K562 (cell line): ENCODE results near the gene PLEKHB1. TPM values are rescaled to one million over a fixed set of nuclear protein-coding genes. Genes with fewer than 3 reads are reported as not detected.

Source experiments
- ATAC-seq: fragments of 200-7000 bp; cut with Tn5 transposase; 3 replicates; pipeline ENCODE4 v1.9.1; 2020; ENCODE audit warnings: moderate library complexity
- Bru-seq: library from RNA; stranded (reverse); fragments of 400-500 nt; gene quantifications from one replicate; lab custom pipeline; 2021; lab: Mats Ljungman, UMichigan
- BruChase-seq, 2 experiments: library from RNA; stranded (reverse); fragments of 400-500 nt; gene quantifications; one replicate each; lab custom pipeline; 2021; lab: Mats Ljungman, UMichigan
- BruUV-seq: library from RNA; stranded (reverse); fragments of 400-500 nt; replicated peaks from 2 replicates; lab custom pipeline; 2021; lab: Mats Ljungman, UMichigan
- CTCF ChIA-PET: fragments of 300-600 bp; formaldehyde crosslinking; extraction: SDS; loops from one replicate; lab custom pipeline; 2021; ENCODE audit warnings: low intra/inter-chr PET ratio; lab: Yijun Ruan, JAX
- POLR2A ChIA-PET: fragments of 300-600, 350-650 bp; sonication (Branson Sonifier 250); formaldehyde crosslinking; extraction: SDS; loops from one replicate; lab custom pipeline; 2021; ENCODE audit warnings: antibody characterized with exemption, inconsistent platforms; lab: Yijun Ruan, JAX
- DNase-seq, 4 experiments: peaks; one replicate each; pipeline versions ENCODE4 v3.0.0 to v3.0.0-alpha.2; 2011 to 2018; ENCODE audit warnings: low spot score in 3 of 4, mixed read lengths in 3 of 4; ENCODE audit errors: extremely low read depth in 1 of 4
- FAIRE-seq: peaks from 2 replicates; lab custom pipeline; 2011; peaks lifted over from hg19 to GRCh38; lab: Jason Lieb, UNC
- H2AFZ ChIP-seq: 2 replicates; pipeline ENCODE4 v1.6.0; 2011; ENCODE audit warnings: low read depth, low read length, control low read depth, inconsistent platforms
- H3K27ac ChIP-seq: fragments of 200-600 bp; 3 replicates; pipeline ENCODE4 v1.8.0; 2011; ENCODE audit warnings: low read depth, mild to moderate bottlenecking, control low read depth, inconsistent platforms, low read length, moderate library complexity, mixed read lengths; ENCODE audit errors: extremely low read depth
- H3K27me3 ChIP-seq, 2 experiments: fragments of 300-600 bp in 1 of 2; 2 replicates in 1 of 2; 3 replicates in 1 of 2; pipeline versions ENCODE4 v1.6.0 to v1.8.0; 2011; ENCODE audit warnings: inconsistent platforms in 2 of 2, low read length in 2 of 2, mild to moderate bottlenecking in 1 of 2, mixed read lengths in 1 of 2, moderate library complexity in 1 of 2; ENCODE audit not compliant: control insufficient read depth in 2 of 2, insufficient read depth in 2 of 2
- H3K36me3 ChIP-seq: fragments of 300-600 bp; 3 replicates; pipeline ENCODE4 v1.8.0; 2011; ENCODE audit warnings: mild to moderate bottlenecking, low read length, inconsistent platforms; ENCODE audit not compliant: control insufficient read depth, insufficient read depth
- H3K4me1 ChIP-seq, 2 experiments: fragments of 200-600 bp in 1 of 2; replicated peaks in 1 of 2; 2 replicates in 1 of 2; 3 replicates in 1 of 2; pipeline versions ENCODE4 v1.5.1 to v1.8.0; 2011; ENCODE audit warnings: inconsistent platforms in 2 of 2, low read length in 2 of 2, mild to moderate bottlenecking in 1 of 2, mixed read lengths in 1 of 2, moderate library complexity in 1 of 2; ENCODE audit not compliant: control insufficient read depth in 2 of 2, insufficient read depth in 2 of 2
- H3K4me2 ChIP-seq: 2 replicates; pipeline ENCODE4 v1.6.1; 2011; ENCODE audit warnings: low read length, control low read depth, inconsistent platforms, mixed read lengths; ENCODE audit not compliant: insufficient read depth
- H3K4me3 ChIP-seq: fragments of 200-600 bp; sonication (generic), shearing (Covaris generic); 2 replicates; pipeline ENCODE4 v1.5.1; 2016; ENCODE audit warnings: control low read depth, inconsistent platforms
- H3K79me2 ChIP-seq: fragments of 200-600 bp; 3 replicates; pipeline ENCODE4 v1.8.0; 2011; ENCODE audit warnings: low read length, inconsistent platforms; ENCODE audit not compliant: control insufficient read depth, insufficient read depth
- H3K9ac ChIP-seq, 2 experiments: 2 replicates each; pipeline versions ENCODE4 v1.6.0 to v1.6.1; 2011; ENCODE audit warnings: low read depth in 2 of 2, low read length in 2 of 2, control low read depth in 1 of 2, inconsistent platforms in 1 of 2, mild to moderate bottlenecking in 1 of 2, mixed read lengths in 1 of 2; ENCODE audit not compliant: insufficient read depth in 1 of 2
- H3K9me1 ChIP-seq: one replicate; pipeline ENCODE4 v1.6.0; 2011; ENCODE audit warnings: inconsistent platforms, mild to moderate bottlenecking, low read length, moderate library complexity; ENCODE audit not compliant: control insufficient read depth, insufficient read depth
- H3K9me3 ChIP-seq: replicated peaks from 2 replicates; pipeline ENCODE4 v1.5.1; 2011; ENCODE audit warnings: low read depth, low read length, inconsistent platforms; ENCODE audit not compliant: control insufficient read depth, insufficient read depth
- H4K20me1 ChIP-seq: replicated peaks from 2 replicates; pipeline ENCODE4 v1.6.1; 2011; ENCODE audit warnings: low read length, inconsistent platforms, mixed read lengths; ENCODE audit not compliant: control insufficient read depth, insufficient read depth
- CHCHD3 ChIP-seq: fragments of 250-450 bp; sonication (Bioruptor Pico); IDR thresholded peaks from 2 replicates; pipeline ENCODE4 v2.1.2; 2022; ENCODE audit warnings: mild to moderate bottlenecking
- CHD4 ChIP-seq: fragments of 200-600 bp; sonication (generic); IDR thresholded peaks from 3 replicates; pipeline ENCODE4 v1.6.1; 2012; ENCODE audit warnings: low read depth, mild to moderate bottlenecking, mixed read lengths, low read length, inconsistent platforms; ENCODE audit not compliant: insufficient read depth, insufficient replicate concordance, poor library complexity, severe bottlenecking
- CTBP1 ChIP-seq: fragments of 450-650 bp; IDR thresholded peaks from 2 replicates; pipeline ENCODE4 v1.6.1; 2016; ENCODE audit warnings: borderline replicate concordance
- DDX20 ChIP-seq: fragments of 450-650 bp; IDR thresholded peaks from 2 replicates; pipeline ENCODE4 v1.6.1; 2016; ENCODE audit warnings: missing genetic modification characterization, low read depth, mild to moderate bottlenecking, missing compliant biosample characterization, moderate library complexity
- EGR1 ChIP-seq: fragments of 450-650 bp; conservative IDR thresholded peaks from 2 replicates; pipeline ENCODE4 v1.6.1; 2017; ENCODE audit warnings: mild to moderate bottlenecking
- FOXK2 ChIP-seq, 2 experiments: fragments of 450-650 bp; IDR thresholded peaks in 1 of 2; conservative IDR thresholded peaks in 1 of 2; 2 replicates each; pipeline ENCODE4 v1.6.1; 2016; ENCODE audit warnings: low read depth in 2 of 2, mild to moderate bottlenecking in 1 of 2
- FUS ChIP-seq: fragments of 200-400 bp; formaldehyde crosslinking; optimal IDR thresholded peaks from 2 replicates; pipeline ENCODE3; 2017; ENCODE audit warnings: low read depth, low read length
- MAFF ChIP-seq: IDR thresholded peaks from 2 replicates; pipeline ENCODE4 v1.6.1; 2012; ENCODE audit warnings: low read length, improper control_type of control experiment
- MTF1 ChIP-seq: fragments of 250-450 bp; sonication (Bioruptor Pico); IDR thresholded peaks from 2 replicates; pipeline ENCODE4 v1.9.0; 2021; ENCODE audit warnings: moderate library complexity, mild to moderate bottlenecking, inconsistent platforms, borderline replicate concordance
- NR2C2 ChIP-seq, 2 experiments: fragments of 200-800 bp in 1 of 2; sonication (Bioruptor generic) in 1 of 2; sonication (generic) in 1 of 2; formaldehyde crosslinking in 1 of 2; IDR thresholded peaks; 2 replicates each; pipeline versions ENCODE4 v1.6.1 to v1.8.0; 2016 to 2022; ENCODE audit warnings: mild to moderate bottlenecking in 1 of 2, missing compliant biosample characterization in 1 of 2, missing genetic modification characterization in 1 of 2, missing genetic modification reagents in 1 of 2
- NRF1 ChIP-seq, 2 experiments: fragments of 450-650 bp; IDR thresholded peaks in 1 of 2; conservative IDR thresholded peaks in 1 of 2; 2 replicates each; pipeline ENCODE4 v1.6.1; 2014; ENCODE audit warnings: mild to moderate bottlenecking in 2 of 2
- PYGO2 ChIP-seq: fragments of 450-650 bp; IDR thresholded peaks from 2 replicates; pipeline ENCODE4 v1.6.1; 2016; ENCODE audit warnings: mild to moderate bottlenecking, missing genetic modification characterization, moderate library complexity, missing compliant biosample characterization
- RBM34 ChIP-seq: fragments of 200-400 bp; formaldehyde crosslinking; IDR thresholded peaks from 2 replicates; pipeline ENCODE4 v1.6.1; 2018; ENCODE audit warnings: low read length, borderline replicate concordance; ENCODE audit not compliant: insufficient read depth
- SNRNP70 ChIP-seq: fragments of 200-400 bp; formaldehyde crosslinking; optimal IDR thresholded peaks from 2 replicates; pipeline ENCODE3; 2017; ENCODE audit warnings: low read depth, low read length
- ZBTB8A ChIP-seq: fragments of 450-650 bp; IDR thresholded peaks from 2 replicates; pipeline ENCODE4 v1.6.1; 2018; ENCODE audit warnings: mild to moderate bottlenecking, moderate library complexity; ENCODE audit not compliant: partially characterized antibody
- ZFPM2 ChIP-seq: fragments of 250-450 bp; sonication (Bioruptor Pico); IDR thresholded peaks from 2 replicates; pipeline ENCODE4 v1.5.1; 2022; ENCODE audit warnings: mild to moderate bottlenecking
- ZNF696 ChIP-seq: fragments of 250-450 bp; sonication (Bioruptor Pico); conservative IDR thresholded peaks from 2 replicates; pipeline ENCODE4 v1.4.0; 2020; ENCODE audit warnings: mild to moderate bottlenecking, moderate library complexity
- WGBS: fragments of 100-300 bp; shearing (Covaris generic); methylation state at CpG from one replicate; pipeline ENCODE4 v1.1.6; 2016; ENCODE audit warnings: low coverage, mixed read lengths; ENCODE audit not compliant: insufficient coverage; ENCODE audit errors: missing lambda C conversion rate; 5-methylcytosine and 5-hydroxymethylcytosine counted together
- in situ Hi-C: fragments of 300-500 bp; cut with MboI; formaldehyde crosslinking; loops from 4 replicates; pipeline ENCODE4 v1.15.0; 2018; ENCODE audit warnings: inconsistent platforms, mixed read lengths
- intact Hi-C: fragments of 100-400 bp; cut with micrococcal nuclease; formaldehyde crosslinking; loops from 2 replicates; pipeline ENCODE4 v1.14.2; 2022
- long read RNA-seq, 3 experiments: library from polyadenylated mRNA in 2 of 3; library from RNA in 1 of 3; unstranded in 2 of 3; stranded (forward) in 1 of 3; transcript quantifications; one replicate each; pipeline ENCODE4 v2.0.0, GENCODE V29; 2019 to 2022
- polyA minus RNA-seq, 3 experiments: library from RNA; depleted of rRNA, polyadenylated mRNA; stranded (reverse); fragments of >200 nt; gene quantifications; 2 replicates each; pipeline ENCODE4 v1.2.3, GENCODE V29; 2011
- polyA plus RNA-seq, 8 experiments: library from polyadenylated mRNA; depleted of rRNA in 4 of 8; stranded (reverse) in 5 of 8; unstranded in 3 of 8; fragments of >200 nt; fragmentation: Nextera tagmentation in 2 of 8; fragmentation: Illumina TruSeq in 1 of 8; extraction: Ambion mirVana in 2 of 8; extraction: Trizol in 1 of 8; gene quantifications; 2 replicates each; pipeline versions ENCODE4 v1.2.1 to v1.2.3, GENCODE V29; 2011 to 2014; ENCODE audit warnings: inconsistent platforms in 1 of 8, missing spikeins in 1 of 8
- total RNA-seq, 7 experiments: library from RNA; depleted of rRNA in 6 of 7; stranded (reverse); fragments of >200 nt in 6 of 7; fragmentation: Illumina TruSeq in 2 of 7; extraction: Trizol in 2 of 7; gene quantifications; 2 replicates each; pipeline versions ENCODE4 v1.2.1 to v1.2.3, GENCODE V29; 2011 to 2021; ENCODE audit warnings: low replicate concordance in 1 of 7

The PLEKHB1 gene, protein sequence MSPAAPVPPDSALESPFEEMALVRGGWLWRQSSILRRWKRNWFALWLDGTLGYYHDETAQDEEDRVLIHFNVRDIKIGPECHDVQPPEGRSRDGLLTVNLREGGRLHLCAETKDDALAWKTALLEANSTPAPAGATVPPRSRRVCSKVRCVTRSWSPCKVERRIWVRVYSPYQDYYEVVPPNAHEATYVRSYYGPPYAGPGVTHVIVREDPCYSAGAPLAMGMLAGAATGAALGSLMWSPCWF
- 0.60 TPM in 1 of 2 replicates, not detected in the other for total RNA-seq (2011; cell fraction: chromatin; rRNA removed; ENCODE audit: low replicate concordance)
- 1.2 TPM in 1 of 2 replicates, not detected in the other for total RNA-seq (2011; cell fraction: nucleolus; rRNA removed)
- total RNA-seq (2011; cell fraction: nucleoplasm; rRNA removed) = not detected in 2 replicates
- total RNA-seq (2014; rRNA removed) (0.61 TPM in 1 of 2 replicates, not detected in the other), total RNA-seq (2014; rRNA removed; fragmentation: Illumina TruSeq; extraction: Trizol) (0.10 and 0.25 TPM in 2 replicates), total RNA-seq (2015; rRNA removed; fragmentation: Illumina TruSeq; extraction: Trizol) (0.07 TPM in 1 of 2 replicates, not detected in the other), total RNA-seq (2021) (0.27 and 0.62 TPM in 2 replicates), polyA plus RNA-seq (2011; rRNA removed) (0.08 and 0.52 TPM in 2 replicates), polyA plus RNA-seq (2014; fragmentation: Illumina TruSeq; extraction: Trizol) (0.10 and 0.12 TPM in 2 replicates), polyA plus RNA-seq (2014; fragmentation: Nextera tagmentation; extraction: Ambion mirVana) (under 1 TPM; 0.13 to 0.17 TPM), polyA plus RNA-seq (2014; rRNA removed) (0.49 TPM in 1 of 2 replicates, not detected in the other), polyA minus RNA-seq (2011; rRNA and poly(A)+ RNA removed) (0.14 TPM in 1 of 2 replicates, not detected in the other), Bru-seq, nascent RNA (percentile 18 among the genes with signal in this experiment), BruChase-seq, experiment 1, labeled RNA remaining after a 2-hour chase (percentile 14 among the genes with signal in this experiment), BruChase-seq, experiment 2, labeled RNA remaining after a 6-hour chase (percentile 13 among the genes with signal in this experiment)
- polyA plus RNA-seq (2011; cell fraction: cytosol; rRNA removed) = 0.13 and 0.55 TPM in 2 replicates
- polyA plus RNA-seq (2011; cell fraction: nucleus; rRNA removed) = 0.44 and 0.97 TPM in 2 replicates
- polyA plus RNA-seq (2012) = 0.25 and 0.39 TPM in 2 replicates
- not detected in 2 replicates for polyA minus RNA-seq (2011; cell fraction: cytosol; rRNA and poly(A)+ RNA removed)
- polyA minus RNA-seq (2011; cell fraction: nucleus; rRNA and poly(A)+ RNA removed) = not detected in 2 replicates
- long read RNA-seq, experiment 1 = 0 reads
- long read RNA-seq, experiment 2, partial matches to known transcripts = 0 of 1 reads
- long read RNA-seq, experiment 2, other reads (novel, unspliced or antisense) = 0 of 1 reads
- long read RNA-seq, experiment 3 = 0 reads

DNA sequence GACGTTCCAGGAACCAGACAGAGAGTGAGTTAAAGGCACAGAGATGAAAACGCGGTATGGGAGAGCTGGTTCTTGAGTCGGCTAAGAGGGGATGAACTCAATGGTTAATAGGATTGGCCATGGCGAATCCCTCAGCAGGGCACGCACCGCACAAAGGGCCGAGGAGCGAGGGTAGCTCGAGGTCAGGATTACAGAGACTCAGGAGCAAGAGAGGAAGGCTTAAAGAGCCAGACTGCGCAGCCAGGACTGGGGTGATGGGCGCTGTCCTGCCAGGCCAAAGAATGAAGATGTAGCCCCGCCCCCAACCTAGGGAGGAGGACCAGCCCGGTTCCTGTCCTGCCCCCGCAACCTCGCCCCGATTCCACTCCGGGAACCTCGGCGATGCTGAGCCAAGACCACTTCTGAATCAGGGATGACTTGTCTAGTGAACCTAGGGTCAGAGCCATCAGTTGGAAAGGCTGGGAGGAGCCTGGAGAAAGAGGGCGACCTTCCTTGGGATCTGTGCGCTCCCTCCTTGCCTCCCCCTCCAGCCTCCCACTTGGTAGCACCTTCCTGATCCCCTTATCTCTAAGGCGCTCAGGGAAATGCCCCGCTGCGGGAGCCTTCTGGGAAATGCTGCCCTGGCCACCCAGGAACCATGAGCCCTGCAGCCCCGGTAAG is at the start of gene PLEKHB1:
Gene PLEKHB1, plus strand, starts transcription at position 610 of the 660 bp plus-strand sequence. Its CDS starts 28 bp downstream, at position 638.
- H3K9me3 ChIP-seq = no peaks in the 10 kb centered on the region
- BruUV-seq = no TSS peak
- no peaks in the 10 kb centered on the region for H3K36me3 ChIP-seq
- WGBS = 8% methylated on average over 26 of the region's 26 CpGs
- FAIRE-seq = no peak
- H3K4me3 ChIP-seq = no peak within 1 kb of the TSS
- peaks cover 26 to 50% of the 10 kb centered on the region in 2 experiments for H3K27me3 ChIP-seq
- H3K9me1 ChIP-seq = no peaks in the 10 kb centered on the region
- peak within 1 kb of the TSS; percentile 26 for H2AFZ ChIP-seq
- peaks cover 0 to 15% of the 10 kb centered on the region in 2 experiments; a peak in 3 of 5 replicates for H3K4me1 ChIP-seq
- no peak within 1 kb of the TSS for H3K27ac ChIP-seq
- POLR2A ChIA-PET = interaction anchor here (0.5 to 1.8 kb wide), 4 partner anchors 16 to 328 kb away, joined by 3 to 5 read pairs (median 4); no protein-coding TSS in a partner anchor
- no peaks in the 10 kb centered on the region for H4K20me1 ChIP-seq
- no peak within 1 kb of the TSS; a peak in 1 of 4 replicates for H3K9ac ChIP-seq
- CTCF ChIA-PET = interaction anchor here (0.6 to 0.7 kb wide), 2 partner anchors 10 to 326 kb away, joined by 3 read pairs; no protein-coding TSS in a partner anchor
- ATAC-seq = peak; percentile 22; the same call in 2 of the 3 replicates
- intact Hi-C loops (no loop called here), in situ Hi-C loops (no loop called here)
- no peaks in the 10 kb centered on the region for H3K79me2 ChIP-seq
- peak in 3 of 4 experiments; percentile 29 to 50 (median 50) for DNase-seq
- H3K4me2 ChIP-seq = peak within 1 kb of the TSS; percentile 26
- TF ChIP-seq EGR1 (peak; percentile 50), NRF1 (conservative IDR thresholded peaks at IDR 0.05 in 1 of 2, IDR thresholded peaks at IDR 0.05 in 1 of 2) (peak in 1 of 2 experiments; percentile 21; a peak in 1 of 4 replicates), DDX20 (tag) (no peak), SNRNP70 (no peak), FUS (no peak), CTBP1 (no peak; the same call in 1 of the 2 replicates), ZNF696 (CRISPR knock-in tag) (no peak), FOXK2 (conservative IDR thresholded peaks at IDR 0.05 in 1 of 2, IDR thresholded peaks at IDR 0.05 in 1 of 2; ENCODE audit: low read depth in 2 of 2) (0 out of 4 replicates have a peak, but pooled peaks of 1 of the 2 experiments have one; percentile 23), CHCHD3 (no peak), CHD4 (no peak), ZBTB8A (no peak), NR2C2 (CRISPR knock-in tag; IDR thresholded peaks at IDR 0.05) (no peak), NR2C2 (tag; IDR thresholded peaks at IDR 0.05) (no peak), ZFPM2 (CRISPR knock-in tag) (no peak), MTF1 (no peak), RBM34 (no peak), PYGO2 (tag) (no peak), MAFF (no peak)
